ENCODE data around the gene AADACL4. TPM values are rescaled to one million over a fixed set of nuclear protein-coding genes. Genes with fewer than 3 reads are reported as not detected.
"Not testable (repeated sequence)": the region's sequence is repeated elsewhere in the genome, so short reads cannot be mapped to it uniquely, and the experiment has no call there.

AADACL4 gene
- polyA plus RNA-seq, 4 donors: 1.0 to 1.8 (median 1.2) TPM

- DNase-seq (ENCODE audit: low read depth in 4 of 4, low spot score in 3 of 4): no peak
Measured at GRCh38 chr1:12626888-12627287, 17.0 kb upstream of the AADACL4 start.

DNA sequence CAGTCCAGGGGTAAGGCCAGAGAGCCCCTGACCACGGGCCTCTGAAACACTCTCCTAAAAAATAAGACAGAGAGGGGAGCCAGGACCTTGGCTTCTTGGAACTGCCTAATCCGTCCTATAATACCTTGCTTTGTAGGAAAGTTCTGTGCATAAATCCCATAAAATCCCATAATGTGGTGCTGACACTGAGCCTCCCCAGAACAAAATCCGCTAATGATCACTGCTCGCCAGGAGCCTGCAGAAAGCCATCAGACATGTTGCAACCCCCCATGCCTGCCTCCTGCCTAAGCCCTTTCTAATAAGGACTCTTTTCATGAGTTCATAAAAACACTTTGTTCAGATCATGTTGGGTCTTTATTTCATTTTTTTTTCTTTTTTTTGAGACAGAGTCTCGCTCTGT lies 16.6 kb upstream of the AADACL4 start:
- no peak for DNase-seq (ENCODE audit: low read depth in 4 of 4, low spot score in 3 of 4)

DNA sequence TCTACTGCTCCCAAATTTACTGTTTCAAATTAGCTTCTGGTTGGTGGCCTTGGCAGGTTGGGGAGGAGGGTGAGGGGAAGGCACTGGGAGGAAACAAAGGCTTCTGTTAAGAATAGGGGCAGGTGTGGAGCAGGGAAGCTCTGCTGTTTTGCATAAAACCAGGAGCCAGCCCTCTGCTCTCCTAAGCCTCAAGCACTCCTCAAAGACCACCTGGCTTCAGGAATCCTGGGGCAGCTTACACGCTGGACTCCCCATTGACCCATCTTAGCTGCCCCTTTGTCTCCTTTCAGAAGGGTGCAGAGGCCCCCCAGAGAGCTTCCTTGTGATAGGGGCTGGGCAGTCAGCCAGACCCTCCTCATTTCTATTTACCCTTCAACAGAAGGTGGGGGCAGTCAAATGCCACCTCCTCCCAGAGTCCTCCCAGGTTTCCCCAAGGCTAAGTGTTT lies 14.4 kb upstream of the AADACL4 start:
- no peak for DNase-seq (ENCODE audit: low read depth in 4 of 4, low spot score in 3 of 4)

DNA sequence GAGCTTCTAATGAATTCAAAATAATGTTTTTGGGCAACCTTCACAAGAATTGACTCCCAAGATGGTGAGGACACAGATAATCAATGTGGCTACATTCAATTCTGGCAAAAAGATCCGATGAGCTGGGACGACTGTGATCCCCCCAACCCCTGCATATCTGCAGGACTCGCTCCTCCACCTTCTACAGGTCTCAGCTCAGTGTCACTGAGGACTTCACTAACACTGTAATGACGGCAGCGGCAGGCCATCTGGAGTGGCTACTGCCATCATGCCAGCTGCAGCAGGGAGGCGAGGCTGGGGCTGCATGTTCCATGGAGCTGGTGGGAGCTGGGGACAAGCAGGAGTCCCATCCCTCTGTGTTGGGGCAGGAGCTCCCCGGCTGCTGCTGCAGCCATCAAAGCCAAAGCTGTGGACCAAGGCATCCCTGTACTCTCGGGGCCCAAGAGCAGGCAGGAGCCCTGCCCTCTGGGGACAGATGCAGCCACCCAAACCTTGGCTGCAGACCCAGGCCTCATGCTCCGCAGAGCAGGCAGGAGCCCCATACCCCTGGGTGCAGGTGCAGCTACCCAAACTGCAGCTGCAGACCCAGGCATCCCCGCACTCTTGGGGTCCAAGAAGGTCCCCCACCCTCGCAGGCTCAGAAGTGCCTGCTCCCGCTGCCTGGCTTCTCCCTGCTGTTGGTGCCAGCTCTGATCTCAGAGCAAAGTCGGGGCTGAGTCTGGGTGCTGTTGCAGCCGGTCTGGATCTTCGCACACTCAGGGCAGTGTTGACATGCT lies 13.7 kb upstream of the AADACL4 start:
- no peak for DNase-seq (ENCODE audit: low read depth in 4 of 4, low spot score in 3 of 4)

DNA sequence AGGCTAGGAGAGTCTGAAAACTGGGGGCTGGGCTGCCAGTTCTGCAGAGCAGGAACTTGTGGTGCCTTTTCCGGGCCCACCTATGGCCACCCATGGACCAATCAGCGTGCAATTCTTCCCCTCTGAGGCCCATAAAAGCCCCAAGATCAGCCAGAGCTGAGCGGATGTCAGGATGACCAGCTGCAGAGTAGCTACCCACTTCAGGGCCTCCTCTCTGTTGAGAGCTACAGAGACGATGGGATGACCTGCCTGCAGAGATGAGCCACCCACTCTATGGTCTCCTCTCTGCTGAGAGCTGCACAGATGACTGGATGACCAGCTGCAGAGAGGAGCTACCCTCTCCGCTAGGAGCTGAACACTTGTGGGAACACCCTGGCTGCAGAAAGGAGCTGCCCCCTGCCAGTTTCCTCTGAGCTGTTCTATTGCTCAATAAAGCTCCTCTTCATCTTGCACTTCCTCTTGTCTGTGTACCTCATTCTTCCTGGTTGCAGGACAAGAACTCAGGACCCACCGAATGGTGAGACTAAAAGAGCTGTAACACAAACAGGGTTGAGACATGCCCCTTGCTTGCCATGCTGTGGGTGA lies 12.8 kb upstream of the AADACL4 start:
- no peak for DNase-seq (ENCODE audit: low read depth in 4 of 4, low spot score in 3 of 4)

DNA sequence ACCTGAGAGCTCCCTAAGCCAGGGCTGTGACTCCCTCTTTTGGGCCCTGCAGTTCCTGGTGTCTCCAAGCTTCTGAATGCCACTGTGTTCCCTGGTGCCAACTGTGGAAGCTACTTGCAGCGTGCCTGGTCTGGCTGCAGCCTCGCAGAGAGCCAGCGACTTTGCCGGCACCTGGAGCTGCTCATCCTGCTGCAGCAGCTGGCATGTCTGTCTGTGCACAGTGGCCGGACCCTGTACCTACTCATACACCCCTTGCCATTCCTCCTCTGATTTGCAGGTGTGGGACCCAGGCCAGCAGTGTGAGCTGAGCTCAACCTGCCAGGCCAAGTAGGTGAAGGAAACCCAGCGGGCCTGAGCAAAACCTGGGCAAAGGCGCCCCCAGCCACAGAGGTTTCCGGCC lies 12.3 kb upstream of the AADACL4 start:
- DNase-seq (ENCODE audit: low read depth in 4 of 4, low spot score in 3 of 4): no peak

DNA sequence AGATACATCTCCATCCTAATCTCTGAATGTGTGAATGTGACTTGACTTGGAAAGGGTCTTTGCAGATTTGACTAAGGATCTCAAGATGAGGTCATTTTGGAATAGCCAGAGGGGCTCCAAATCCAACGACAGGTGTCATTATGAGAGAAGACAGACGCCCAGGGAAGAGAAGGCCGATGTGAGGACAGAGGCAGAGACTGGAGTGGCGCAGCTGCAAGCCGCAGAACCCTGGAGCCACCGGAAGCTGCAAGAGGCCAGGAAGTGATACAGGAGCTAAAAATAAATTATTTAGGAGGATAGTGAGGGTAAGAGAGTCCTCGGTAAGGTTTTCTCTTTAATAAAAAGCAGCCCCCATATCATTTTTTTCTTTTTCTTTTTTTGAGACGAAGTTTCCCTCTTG lies 9.7 kb upstream of the AADACL4 start:
- no peak for DNase-seq (ENCODE audit: low read depth in 4 of 4, low spot score in 3 of 4)

DNA sequence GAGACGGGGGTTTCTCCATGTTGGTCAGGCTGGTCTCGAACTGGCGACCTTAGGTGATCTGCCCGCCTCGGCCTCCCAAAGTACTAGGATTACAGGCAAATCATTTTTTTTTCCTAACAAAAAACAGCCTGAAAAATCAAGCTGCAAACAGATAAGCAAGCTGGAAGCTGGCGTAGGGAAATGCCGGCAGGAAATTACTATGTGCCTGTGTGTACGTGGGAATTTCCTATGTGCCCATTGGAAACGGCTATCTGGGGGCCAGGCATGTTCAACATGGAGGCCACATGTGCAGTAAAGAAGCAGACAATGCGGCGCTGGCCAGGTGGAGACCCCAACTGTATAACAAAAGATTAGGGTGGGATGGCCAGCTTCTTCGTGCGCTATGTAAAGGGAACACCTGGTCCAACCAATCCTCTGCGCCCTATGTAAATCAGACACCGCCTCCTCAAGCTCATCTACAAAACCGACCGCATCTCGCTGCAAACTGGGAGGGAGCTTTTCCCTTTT lies 9.1 kb upstream of the AADACL4 start:
- DNase-seq (ENCODE audit: low read depth in 4 of 4, low spot score in 3 of 4): no peak

GRCh38 chr1:12636098-12636950 lies 7.6 kb upstream of the AADACL4 start:
- no peak for DNase-seq (ENCODE audit: low read depth in 4 of 4, low spot score in 3 of 4)

DNA sequence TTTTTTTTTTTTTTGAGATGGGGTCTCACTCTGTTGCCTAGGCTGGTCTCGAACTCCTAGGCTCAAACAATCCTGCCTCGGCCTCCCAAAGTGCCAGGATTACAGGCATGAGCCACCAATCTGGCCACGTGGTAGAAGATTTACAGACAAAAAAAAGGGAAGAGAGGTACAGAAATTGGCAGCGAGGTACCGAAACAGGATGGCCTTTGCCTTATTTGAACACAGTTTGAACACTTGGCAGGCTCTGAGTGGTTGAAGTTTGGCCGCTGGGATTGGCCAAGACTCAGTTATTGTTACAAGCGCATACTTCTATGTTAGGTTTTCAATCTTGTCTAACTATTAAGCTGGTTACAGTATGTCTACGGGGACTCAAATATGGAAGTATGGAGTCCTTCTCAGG lies 6.2 kb upstream of the AADACL4 start:
- no peak for DNase-seq (ENCODE audit: low read depth in 4 of 4, low spot score in 3 of 4)

- DNase-seq (ENCODE audit: low read depth in 4 of 4, low spot score in 3 of 4): no peak
Measured at GRCh38 chr1:12640237-12640957, 3.5 kb upstream of the AADACL4 start.

- DNase-seq (ENCODE audit: low read depth in 4 of 4, low spot score in 3 of 4): no peak
Measured at GRCh38 chr1:12640958-12641272, 3.0 kb upstream of the AADACL4 start.

- DNase-seq (ENCODE audit: low read depth in 4 of 4, low spot score in 3 of 4): no peak
Measured at GRCh38 chr1:12643079-12643478, 806 bp upstream of the AADACL4 start.

DNA sequence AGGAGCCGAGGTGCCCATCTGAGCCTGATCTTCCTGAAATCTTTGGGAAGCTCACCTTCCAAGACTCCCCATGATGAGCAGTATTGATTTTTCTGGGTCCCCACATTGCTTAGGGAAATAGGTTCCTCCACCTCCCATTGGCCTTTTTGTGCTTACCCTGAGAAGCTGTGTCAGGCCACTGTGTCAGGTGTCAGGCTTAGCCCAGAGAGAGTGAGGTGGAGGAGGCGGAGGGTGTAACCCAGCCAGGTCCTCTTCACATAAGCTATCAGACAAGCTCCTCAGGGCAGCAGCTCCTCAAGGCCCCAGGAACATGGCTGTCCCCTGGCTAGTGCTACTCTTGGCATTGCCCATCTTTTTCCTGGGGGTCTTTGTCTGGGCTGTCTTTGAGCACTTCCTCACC lies 352 bp downstream of the AADACL4 start:
- no peak for DNase-seq (ENCODE audit: low read depth in 4 of 4, low spot score in 3 of 4)

DNA sequence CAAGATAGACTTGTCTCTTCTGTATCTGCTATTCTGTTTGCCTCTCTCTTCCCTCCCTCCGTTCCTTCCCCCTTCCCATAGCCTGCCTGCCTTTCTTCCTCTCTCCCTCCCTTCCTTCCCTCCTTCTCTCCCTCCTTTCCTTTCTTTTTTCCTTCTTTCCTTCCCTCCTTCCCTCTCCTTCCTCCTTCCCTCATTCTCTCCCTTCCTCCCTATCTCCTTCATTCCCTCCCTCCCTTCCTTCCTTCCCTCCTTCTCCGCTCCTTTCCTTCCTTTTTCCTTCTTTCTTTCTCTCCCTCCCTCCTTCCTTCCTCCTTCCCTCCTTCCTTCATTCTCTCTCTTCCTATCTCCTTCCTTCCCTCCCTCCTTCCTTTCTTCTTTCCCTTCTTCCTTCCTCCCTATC lies 944 bp downstream of the AADACL4 start:
- DNase-seq (ENCODE audit: low read depth in 4 of 4, low spot score in 3 of 4): no peak

DNA sequence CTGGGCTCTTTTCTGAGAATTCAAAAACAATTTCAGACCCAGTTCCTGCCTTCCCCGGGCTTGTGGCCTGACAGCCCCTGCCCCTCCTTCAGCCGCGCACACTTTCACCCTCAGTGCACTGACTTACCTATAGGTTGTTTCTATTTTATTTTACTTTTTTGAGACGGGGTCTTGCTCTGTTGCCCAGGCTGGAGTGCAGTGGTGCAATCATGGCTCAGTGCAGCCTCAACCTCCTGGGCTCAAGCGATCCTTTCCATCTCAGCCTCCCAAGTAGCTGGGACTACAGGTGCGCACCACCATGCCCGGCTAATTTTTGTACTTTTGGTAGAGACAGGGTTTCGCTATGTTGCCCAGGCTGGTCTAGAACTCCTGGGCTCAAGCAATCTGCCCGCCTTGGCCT lies 1.5 kb downstream of the AADACL4 start:
- not testable (repeated sequence) for DNase-seq (ENCODE audit: low read depth in 4 of 4, low spot score in 3 of 4)

- DNase-seq (ENCODE audit: low read depth in 4 of 4, low spot score in 3 of 4): no peak
Measured at GRCh38 chr1:12648741-12649140, 4.9 kb downstream of the AADACL4 start.

GRCh38 chr1:12649971-12650421 lies 6.1 kb downstream of the AADACL4 start:
- peak in 3 of 4 donors; percentile 65 to 68 (median 67) for DNase-seq (ENCODE audit: low read depth in 4 of 4, low spot score in 3 of 4)

- DNase-seq (ENCODE audit: low read depth in 4 of 4, low spot score in 3 of 4): no peak
Measured at GRCh38 chr1:12654004-12654567, 10.2 kb downstream of the AADACL4 start.

GRCh38 chr1:12654657-12655056 lies 10.8 kb downstream of the AADACL4 start:
- no peak for DNase-seq (ENCODE audit: low read depth in 4 of 4, low spot score in 3 of 4)
